ENCODE results near the gene S1PR3.

The S1PR3 gene

DNA sequence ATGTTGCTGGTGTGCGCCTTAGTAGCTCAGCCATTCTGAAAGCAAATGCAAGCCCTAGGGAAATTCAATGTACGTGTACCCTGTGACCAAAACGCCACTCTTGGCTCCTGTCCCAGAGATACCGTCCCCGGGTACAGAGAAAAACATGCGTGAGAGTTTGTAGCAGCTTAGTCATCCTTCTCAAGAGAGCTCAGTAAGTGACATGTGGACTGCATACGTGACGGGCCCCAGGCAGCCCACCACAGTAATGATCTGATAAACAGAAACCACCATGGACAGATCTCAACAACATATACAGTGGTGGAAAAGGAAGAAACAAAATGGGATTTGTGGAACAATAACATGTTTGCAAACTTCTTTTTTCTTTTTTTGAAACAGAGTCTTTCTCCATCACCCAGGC lies 45.1 kb downstream of the S1PR3 start:
- DNase-seq (ENCODE audit: low read depth in 1 of 2, low spot score in 1 of 2): no peak

DNA sequence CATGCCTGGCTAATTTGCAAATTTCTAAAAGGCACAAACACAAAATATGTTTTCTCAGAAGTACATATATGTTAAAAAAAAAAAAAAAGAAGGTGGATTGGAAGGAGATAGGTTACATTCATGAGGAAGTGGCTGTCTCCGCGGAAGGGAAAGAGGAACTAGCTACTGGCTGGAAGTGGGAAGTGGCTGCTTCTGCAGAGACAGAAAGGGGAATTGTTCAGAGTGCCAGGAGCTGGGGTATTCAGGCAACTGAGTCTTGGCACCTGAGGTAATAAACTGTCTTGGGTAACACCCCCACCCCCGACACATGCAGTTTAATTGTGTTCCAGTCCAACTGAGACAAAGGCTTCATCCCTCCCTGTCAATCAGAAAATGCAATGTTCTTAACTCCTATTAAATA lies 45.6 kb downstream of the S1PR3 start:
- DNase-seq (ENCODE audit: low read depth in 1 of 2, low spot score in 1 of 2): no peak

DNA sequence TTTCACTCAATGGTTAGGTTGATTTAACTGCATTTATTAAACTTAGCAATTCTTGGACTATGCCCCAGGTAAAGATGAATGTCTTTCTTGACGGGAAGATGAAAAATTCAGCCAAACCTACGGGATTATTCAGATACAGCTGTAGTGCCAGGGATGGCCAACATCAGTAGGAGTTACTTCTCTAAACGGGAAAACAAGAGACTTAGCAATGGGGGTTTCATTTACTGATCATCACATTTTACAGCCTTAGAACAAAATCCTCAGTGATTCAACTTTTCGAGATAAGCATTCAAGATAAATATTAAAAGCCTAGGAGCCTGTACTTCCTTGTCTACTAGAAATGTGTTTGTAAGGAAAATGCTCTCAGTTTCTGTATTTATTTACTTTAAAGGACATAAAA lies 46.1 kb downstream of the S1PR3 start:
- DNase-seq (ENCODE audit: low read depth in 1 of 2, low spot score in 1 of 2): no peak

DNA sequence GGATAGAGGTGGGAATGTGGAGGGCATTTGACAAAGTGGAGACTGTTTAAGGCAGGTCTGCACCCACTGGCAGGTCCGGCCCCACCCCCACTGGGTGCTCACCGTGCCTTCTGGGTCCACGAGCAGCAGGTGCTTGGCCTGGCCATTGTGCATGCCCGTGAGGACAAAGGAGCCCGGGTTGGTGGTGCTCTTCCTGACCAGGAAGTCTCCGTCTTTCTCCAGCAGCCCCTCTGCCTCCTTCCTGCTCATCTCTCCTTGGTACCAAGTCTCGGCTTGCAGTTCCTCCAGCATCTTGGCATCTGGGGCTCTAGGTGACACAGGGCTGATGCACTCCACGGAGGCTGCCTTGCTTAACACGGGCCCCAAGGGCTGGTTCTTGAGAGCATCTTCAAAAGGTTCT lies 46.6 kb downstream of the S1PR3 start:
- DNase-seq (ENCODE audit: low read depth in 1 of 2, low spot score in 1 of 2): no peak

DNA sequence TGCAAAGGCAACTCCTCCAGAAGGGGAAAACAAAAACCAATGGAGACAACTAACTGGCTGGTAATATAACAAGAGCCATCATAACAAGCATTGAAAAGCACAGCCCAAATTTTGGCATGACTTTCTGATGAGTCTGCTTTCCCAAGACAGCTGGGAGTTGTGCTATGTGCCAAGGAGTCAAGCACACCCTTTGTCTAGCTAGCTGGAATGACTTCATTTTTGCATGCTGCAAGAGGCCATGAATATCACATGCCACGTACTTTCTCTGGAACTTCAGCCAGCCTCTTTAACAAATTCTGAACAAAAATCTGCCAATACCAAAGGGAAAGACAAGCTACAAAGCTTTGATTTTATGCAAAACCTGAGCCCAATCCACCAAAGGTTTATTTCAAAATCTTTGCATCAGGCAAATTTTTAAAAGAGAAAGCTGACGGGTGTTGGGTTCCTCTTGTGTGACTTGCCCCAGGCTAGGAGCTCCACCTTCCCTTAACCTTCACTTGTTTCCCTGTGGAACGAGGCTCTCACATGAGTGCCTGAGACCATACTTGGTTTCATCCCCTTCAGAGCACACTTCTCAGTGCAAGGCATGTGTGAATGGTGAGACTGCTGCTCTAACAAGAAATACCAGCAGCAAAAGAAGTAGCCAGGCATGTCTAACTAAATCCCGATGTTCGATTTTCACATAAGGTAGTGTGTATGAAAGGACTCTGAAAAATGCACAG lies 47.3 kb downstream of the S1PR3 start:
- no peak for DNase-seq (ENCODE audit: low read depth in 1 of 2, low spot score in 1 of 2)

DNA sequence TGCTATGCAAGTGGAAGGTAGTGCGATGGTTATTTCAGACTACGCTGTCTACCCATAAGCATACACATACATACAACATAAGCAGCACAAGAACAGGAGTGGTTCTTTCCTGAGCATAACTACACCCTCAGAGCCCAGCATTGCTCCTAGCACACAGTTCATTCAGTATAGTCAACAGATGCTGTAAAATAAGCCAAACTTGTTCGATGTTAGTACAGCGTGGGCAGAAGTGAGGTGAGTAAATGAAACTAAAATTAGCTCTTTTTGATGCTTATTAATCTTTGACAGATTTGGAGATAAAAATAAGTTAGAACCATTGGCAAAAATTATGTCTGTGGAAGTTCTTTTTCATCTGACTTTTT lies 47.8 kb downstream of the S1PR3 start:
- no peak for DNase-seq (ENCODE audit: low read depth in 1 of 2, low spot score in 1 of 2)

DNA sequence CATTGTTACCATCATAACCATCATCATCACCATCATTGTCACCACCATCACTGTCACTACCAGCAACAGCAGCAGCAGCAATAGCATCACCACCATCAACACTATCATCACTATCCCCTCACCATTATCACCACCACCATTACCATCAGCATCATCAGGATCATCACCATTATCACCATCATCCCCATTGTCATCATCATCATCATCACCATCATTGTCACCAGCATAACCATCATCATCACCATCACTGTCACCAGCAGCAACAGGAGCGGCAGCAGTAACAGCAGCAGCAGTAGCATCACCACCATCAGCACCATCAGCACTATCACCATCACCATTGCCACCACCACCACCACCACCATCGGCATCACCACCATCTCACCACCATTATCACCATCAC lies 48.4 kb downstream of the S1PR3 start:
- DNase-seq (ENCODE audit: low read depth in 1 of 2, low spot score in 1 of 2): no peak

DNA sequence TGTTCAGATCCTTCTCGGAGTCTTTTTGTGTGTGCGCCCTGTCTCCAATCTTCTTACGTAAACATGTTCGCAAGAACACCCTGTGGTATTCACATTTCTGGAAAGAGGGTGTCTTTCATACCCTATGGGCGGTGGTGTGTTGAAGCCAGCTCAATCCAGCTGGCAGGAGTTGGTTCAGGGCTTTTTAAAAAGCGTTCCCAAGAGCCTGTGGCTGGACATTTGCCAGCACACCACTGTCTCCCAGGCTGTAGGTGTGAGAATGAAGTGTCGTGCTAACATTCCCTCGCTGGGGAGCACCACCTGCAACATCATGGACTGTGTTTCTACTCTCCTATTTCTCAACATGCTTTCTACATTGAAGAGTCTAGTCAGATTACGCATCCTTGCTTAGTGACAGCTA lies 51.7 kb downstream of the S1PR3 start:
- no peak for DNase-seq (ENCODE audit: low read depth in 1 of 2, low spot score in 1 of 2)

DNA sequence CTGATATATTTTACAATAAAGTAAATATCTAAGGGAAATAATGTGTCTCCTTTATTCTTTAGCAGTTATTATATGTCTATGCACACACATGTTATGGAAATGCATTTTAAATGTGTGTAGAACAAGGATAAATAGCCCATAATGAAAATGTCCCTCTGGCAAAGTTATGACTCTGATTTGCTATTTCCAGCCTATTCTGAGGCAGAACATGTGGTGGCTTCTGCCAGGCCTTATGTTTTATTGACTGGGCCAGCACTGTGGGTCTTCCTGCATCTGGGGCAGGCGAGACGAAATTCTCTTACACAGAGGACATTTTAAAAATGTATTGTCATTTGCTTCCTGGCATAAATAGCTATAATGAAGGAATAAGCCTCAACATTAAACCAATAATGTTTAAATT lies 52.8 kb downstream of the S1PR3 start:
- no peak for DNase-seq (ENCODE audit: low read depth in 1 of 2, low spot score in 1 of 2)

DNA sequence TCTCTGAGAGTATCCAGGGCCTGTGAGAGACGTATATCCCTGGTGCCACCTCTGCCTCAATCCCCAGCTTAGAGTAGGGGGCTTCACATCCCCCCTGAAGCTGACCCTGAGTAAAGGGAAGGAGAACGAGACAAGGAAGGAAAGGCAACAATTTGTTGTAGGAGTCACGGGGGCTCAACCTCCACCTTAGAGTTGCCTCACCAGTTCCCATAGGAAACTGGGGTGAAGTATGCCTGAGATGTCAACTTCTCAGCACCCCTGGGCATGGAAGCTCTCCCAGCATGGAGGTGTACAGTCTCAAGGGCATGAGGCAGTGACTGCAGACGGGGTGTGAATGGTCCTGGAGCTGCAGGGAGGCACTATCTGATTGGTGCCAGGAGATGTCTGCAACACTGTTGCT lies 53.6 kb downstream of the S1PR3 start:
- no peak for DNase-seq (ENCODE audit: low read depth in 1 of 2, low spot score in 1 of 2)

DNA sequence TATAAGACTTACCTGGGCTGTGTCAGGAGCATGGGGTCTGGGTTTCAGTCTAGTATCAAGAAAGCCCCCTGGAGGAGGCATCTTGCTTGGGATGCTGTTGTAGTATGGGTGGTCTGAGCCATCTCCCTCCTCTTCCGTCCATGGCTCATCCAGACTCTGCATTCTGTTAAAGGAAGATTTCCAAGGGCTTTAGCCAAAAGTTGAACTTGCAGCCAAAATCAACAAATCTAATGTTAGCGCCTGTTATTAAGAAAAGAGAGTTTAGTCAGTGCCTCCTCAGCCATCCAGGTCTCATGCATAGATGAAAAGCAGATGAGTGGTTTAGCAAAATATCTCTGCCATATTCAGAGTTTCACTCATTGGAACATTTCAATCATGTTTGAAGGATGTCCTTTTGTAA lies 55.6 kb downstream of the S1PR3 start:
- DNase-seq (ENCODE audit: low read depth in 1 of 2, low spot score in 1 of 2): no peak

DNA sequence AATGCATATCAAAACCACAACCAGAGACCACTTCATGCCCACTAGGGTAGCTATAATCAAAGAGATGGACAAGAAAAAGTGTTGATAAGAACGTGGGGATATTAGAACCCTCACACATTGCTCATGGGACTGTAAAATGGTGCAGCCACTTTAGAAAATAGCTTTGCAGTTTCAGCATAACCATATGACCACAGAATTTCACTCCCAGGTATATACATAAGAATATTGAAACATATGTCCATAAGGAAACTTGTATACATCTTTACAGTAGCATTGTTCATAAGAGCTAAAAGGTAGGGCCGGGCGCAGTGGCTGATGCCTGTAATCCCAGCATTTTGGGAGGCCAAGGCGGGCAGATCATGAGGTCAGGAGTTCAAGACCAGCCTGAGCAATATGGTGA lies 56.4 kb downstream of the S1PR3 start:
- no peak for DNase-seq (ENCODE audit: low read depth in 1 of 2, low spot score in 1 of 2)

DNA sequence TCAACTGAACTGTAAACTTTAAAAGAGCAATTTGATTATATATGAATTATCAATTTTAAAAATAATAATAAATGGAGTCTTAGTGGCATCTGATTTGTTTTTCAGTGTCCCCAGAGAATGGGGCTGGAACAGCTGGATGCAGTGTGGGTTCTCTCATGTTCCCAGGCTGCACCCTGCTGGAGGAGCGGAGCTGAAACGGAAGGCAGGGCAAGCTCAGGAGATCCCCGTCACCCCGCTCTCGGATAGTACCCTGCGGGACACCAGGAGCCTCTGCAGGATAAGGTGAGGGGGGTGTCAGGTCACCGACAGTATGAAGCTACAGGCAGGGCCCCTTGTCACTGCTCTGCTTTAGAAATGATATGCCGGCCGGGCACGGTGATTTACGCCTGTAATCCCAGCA lies 57.3 kb downstream of the S1PR3 start:
- no peak for DNase-seq (ENCODE audit: low read depth in 1 of 2, low spot score in 1 of 2)

DNA sequence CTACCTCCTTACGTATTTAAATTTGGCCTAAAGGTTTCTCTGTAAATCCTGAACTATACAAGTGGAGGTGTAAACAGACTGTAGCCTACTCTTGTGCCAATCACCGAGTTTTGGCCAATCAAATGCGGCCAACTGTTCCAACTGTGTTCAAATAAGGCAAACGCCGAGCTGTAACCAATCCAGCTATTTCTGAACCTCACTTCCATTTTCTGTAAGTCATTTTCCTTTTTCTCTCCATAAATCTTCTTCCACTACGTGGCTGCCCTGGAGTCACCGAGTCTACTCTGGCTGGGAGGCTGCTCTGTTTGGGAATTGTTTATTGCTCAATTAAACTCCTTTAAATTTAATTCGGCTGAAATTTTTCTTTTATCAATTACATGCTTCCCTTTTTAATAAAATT lies 58.4 kb downstream of the S1PR3 start:
- no peak for DNase-seq (ENCODE audit: low read depth in 1 of 2, low spot score in 1 of 2)

DNA sequence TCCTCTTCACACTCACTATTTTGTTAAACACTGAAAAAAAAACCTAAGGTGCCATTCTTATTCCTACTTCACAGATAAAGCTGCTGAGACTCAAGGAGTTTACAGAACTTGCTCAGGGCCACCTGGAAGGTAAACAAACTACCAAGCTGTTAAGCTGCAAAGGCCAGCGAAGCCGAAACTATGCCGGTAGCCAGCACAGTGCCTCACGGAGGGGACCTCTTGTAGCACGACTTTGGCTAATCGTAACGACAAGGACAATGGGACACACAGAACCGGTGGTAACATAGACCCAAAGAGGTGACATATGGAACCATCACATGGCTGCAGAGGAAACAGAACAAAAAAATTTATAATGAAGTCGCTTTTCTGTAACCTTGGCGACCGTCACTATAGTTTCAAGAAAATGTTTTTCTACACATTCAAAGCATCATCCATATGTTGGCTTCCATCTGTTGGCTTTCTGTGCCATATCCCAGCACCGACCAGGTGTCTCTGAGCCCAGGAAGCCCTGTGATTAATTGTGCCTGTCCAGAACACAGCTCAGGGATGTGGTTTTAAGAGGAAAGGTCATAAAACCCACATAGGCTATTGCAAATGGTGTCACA lies 60.3 kb downstream of the S1PR3 start:
- DNase-seq (ENCODE audit: low read depth in 1 of 2, low spot score in 1 of 2): no peak

DNA sequence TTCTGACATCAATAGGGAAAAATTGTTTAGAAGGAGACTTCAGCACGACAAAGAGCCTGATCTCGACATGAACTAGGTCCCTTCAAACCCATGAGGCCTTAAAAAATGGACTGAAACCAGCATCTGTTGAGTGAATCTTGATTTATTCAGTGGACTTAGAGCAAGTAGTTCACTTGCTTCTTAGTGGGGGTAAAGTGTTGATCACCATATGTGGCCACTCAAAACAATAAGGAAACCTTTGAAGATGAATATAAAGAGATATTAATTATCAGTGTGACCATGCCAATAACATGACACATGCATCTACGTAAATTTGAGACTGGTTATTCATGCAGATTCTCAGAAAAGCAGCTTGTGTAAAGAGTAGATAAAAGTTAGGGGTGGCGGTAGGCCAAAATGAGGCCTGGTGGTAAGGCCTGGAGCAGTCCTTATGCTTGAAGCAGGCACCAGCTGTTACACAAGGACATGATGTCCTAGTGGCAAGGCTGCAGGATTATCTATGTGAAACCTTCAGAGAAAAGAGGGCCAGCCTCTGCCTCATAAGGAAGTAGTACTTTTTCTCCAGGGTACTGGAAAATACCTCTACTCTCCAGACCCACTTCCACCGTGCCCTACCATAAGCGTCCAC lies 61.3 kb downstream of the S1PR3 start:
- no peak for DNase-seq (ENCODE audit: low read depth in 1 of 2, low spot score in 1 of 2)

DNA sequence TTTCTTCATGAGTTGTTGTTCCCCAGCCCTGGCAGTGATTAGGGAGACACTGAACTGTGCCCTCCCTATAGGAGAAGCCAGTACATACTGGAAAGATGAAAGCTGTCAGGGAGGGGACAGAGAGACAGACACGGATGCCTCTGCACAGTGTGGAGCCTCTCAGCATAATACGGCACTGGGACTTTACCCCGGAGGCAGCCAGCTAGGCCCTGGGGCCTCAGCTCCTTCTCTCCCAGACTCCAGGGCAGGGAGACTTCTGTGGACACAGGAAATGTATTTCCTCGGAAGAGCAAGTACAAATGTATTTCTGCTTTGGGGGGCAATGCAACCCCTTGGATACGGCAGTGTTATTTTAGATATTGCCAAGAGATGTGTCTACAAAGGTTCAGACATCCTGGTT lies 62.0 kb downstream of the S1PR3 start:
- no peak for DNase-seq (ENCODE audit: low read depth in 1 of 2, low spot score in 1 of 2)

All from activated CD4-positive, alpha-beta T cell treated with anti-CD3 and anti-CD28 coated beads, Interleukin-2, amount 50 U/mL, for 24 hours (primary cell).